A549 (cell line): ENCODE data around the gene B3GAT3. TPM values are rescaled to one million over a fixed set of nuclear protein-coding genes. Genes with fewer than 3 reads are reported as not detected.

Experiments used
- ATAC-seq, 2 experiments: fragments of 200-7000 bp in 1 of 2; fragments of >200 bp in 1 of 2; cut with Nextera tagmentation in 1 of 2; cut with Tn5 transposase in 1 of 2; 3 replicates each; pipeline versions ENCODE4 v1.8.0 to v1.9.1; 2018 to 2020; ENCODE audit warnings: mild to moderate bottlenecking in 1 of 2, moderate library complexity in 1 of 2
- CTCF ChIA-PET: fragments of 300-600 bp; sonication (Branson Sonifier 250); formaldehyde crosslinking; extraction: SDS; loops from one replicate; lab custom pipeline; 2021; ENCODE audit warnings: antibody characterized with exemption, inconsistent platforms; lab: Yijun Ruan, JAX
- POLR2A ChIA-PET: fragments of 350-600 bp; formaldehyde crosslinking; extraction: SDS; loops from one replicate; lab custom pipeline; 2021; ENCODE audit warnings: antibody characterized with exemption, inconsistent platforms; lab: Yijun Ruan, JAX
- DNase-seq, 2 experiments: peaks; one replicate each; pipeline versions ENCODE4 v3.0.0 to v3.0.0-alpha.2; 2011 to 2016; ENCODE audit warnings: low read depth in 1 of 2, low spot score in 1 of 2
- FAIRE-seq: peaks from 2 replicates; lab custom pipeline; 2011; peaks lifted over from hg19 to GRCh38; lab: Jason Lieb, UNC
- H3K27ac ChIP-seq, 2 experiments: fragments of >200 bp; sonication (Bioruptor Twin); formaldehyde crosslinking; 3 replicates each; pipeline ENCODE4 v1.5.1; 2016 to 2017
- H3K4me1 ChIP-seq: fragments of >200 bp; sonication (Bioruptor Twin); formaldehyde crosslinking; 3 replicates; pipeline ENCODE4 v1.6.1; 2016
- H3K4me2 ChIP-seq: fragments of >200 bp; sonication (Bioruptor Twin); formaldehyde crosslinking; 3 replicates; pipeline ENCODE4 v1.6.1; 2016
- H3K4me3 ChIP-seq: fragments of >200 bp; sonication (Bioruptor Twin); formaldehyde crosslinking; 3 replicates; pipeline ENCODE4 v1.5.1; 2016
- H3K9me3 ChIP-seq: fragments of >200 bp; sonication (Bioruptor Twin); formaldehyde crosslinking; 3 replicates; pipeline ENCODE4 v1.6.1; 2016
- BCL3 ChIP-seq: fragments of >200 bp; sonication (Bioruptor Twin); formaldehyde crosslinking; IDR thresholded peaks from 3 replicates; pipeline ENCODE4 v1.6.1; 2016
- CBX8 ChIP-seq: fragments of 200-600 bp; sonication (generic); IDR thresholded peaks from 2 replicates; pipeline ENCODE4 v1.6.1; 2016
- CHD2 ChIP-seq: fragments of 150-350 bp; IDR thresholded peaks from 2 replicates; pipeline ENCODE4 v1.6.1; 2014; ENCODE audit warnings: low read length; ENCODE audit not compliant: partially characterized antibody
- CHD4 ChIP-seq: fragments of 200-600 bp; sonication (generic); IDR thresholded peaks from 2 replicates; pipeline ENCODE4 v1.6.1; 2016; ENCODE audit warnings: antibody characterized with exemption, mild to moderate bottlenecking, borderline replicate concordance
- CTCF ChIP-seq: fragments of >200 bp; sonication (Bioruptor Twin); formaldehyde crosslinking; IDR thresholded peaks from 3 replicates; pipeline ENCODE4 v1.5.1; 2016
- E2F6 ChIP-seq: IDR thresholded peaks from 2 replicates; pipeline ENCODE4 v1.6.1; 2012; ENCODE audit warnings: low read depth, borderline replicate concordance
- EHMT2 ChIP-seq: fragments of 200-600 bp; sonication (generic); IDR thresholded peaks from 2 replicates; pipeline ENCODE4 v1.6.1; 2016; ENCODE audit warnings: antibody characterized with exemption, low read depth, mild to moderate bottlenecking, moderate library complexity
- EP300 ChIP-seq, 2 experiments: fragments of >200 bp; sonication (Bioruptor Twin); formaldehyde crosslinking; IDR thresholded peaks; 2 replicates in 1 of 2; 3 replicates in 1 of 2; pipeline ENCODE4 v1.6.1; 2016 to 2017
- FOSL2 ChIP-seq, 2 experiments: fragments of 450-650 bp in 1 of 2; fragments of >200 bp in 1 of 2; sonication (Bioruptor Twin) in 1 of 2; formaldehyde crosslinking; IDR thresholded peaks; 2 replicates each; pipeline versions ENCODE4 v1.5.0 to v1.6.1; 2016 to 2020; ENCODE audit warnings: mild to moderate bottlenecking in 1 of 2, moderate library complexity in 1 of 2
- GATA3 ChIP-seq: IDR thresholded peaks from 2 replicates; pipeline ENCODE4 v1.6.1; 2012; ENCODE audit warnings: borderline replicate concordance
- HDAC2 ChIP-seq: fragments of 200-600 bp; sonication (generic); IDR thresholded peaks from 2 replicates; pipeline ENCODE4 v1.6.1; 2016
- HOXA7 ChIP-seq: fragments of 250-450 bp; sonication (Bioruptor Pico); IDR thresholded peaks from 2 replicates; pipeline ENCODE4 v1.5.0; 2020; ENCODE audit warnings: mild to moderate bottlenecking, moderate library complexity
- JUNB ChIP-seq: fragments of >200 bp; sonication (Bioruptor Twin); formaldehyde crosslinking; IDR thresholded peaks from 2 replicates; pipeline ENCODE4 v1.6.1; 2016
- KDM1A ChIP-seq: fragments of 200-600 bp; sonication (generic); IDR thresholded peaks from 2 replicates; pipeline ENCODE4 v1.6.1; 2016; ENCODE audit warnings: low read depth, mild to moderate bottlenecking
- KDM5A ChIP-seq: fragments of 200-600 bp; sonication (generic); IDR thresholded peaks from 2 replicates; pipeline ENCODE4 v1.6.1; 2016; ENCODE audit warnings: antibody characterized with exemption, mild to moderate bottlenecking
- MAFK ChIP-seq: fragments of 450-650 bp; IDR thresholded peaks from 2 replicates; pipeline ENCODE4 v1.6.1; 2014; ENCODE audit not compliant: partially characterized antibody
- MAZ ChIP-seq: fragments of 150-350 bp; IDR thresholded peaks from 2 replicates; pipeline ENCODE4 v1.6.1; 2014; ENCODE audit warnings: antibody characterized with exemption, low read depth, low read length, borderline replicate concordance
- PHF8 ChIP-seq: fragments of 200-600 bp; sonication (generic); IDR thresholded peaks from 2 replicates; pipeline ENCODE4 v1.6.1; 2016; ENCODE audit warnings: low read depth, mild to moderate bottlenecking, antibody characterized with exemption, moderate library complexity, borderline replicate concordance
- POLR2A ChIP-seq: IDR thresholded peaks from 2 replicates; pipeline ENCODE4 v1.6.1; 2012; ENCODE audit warnings: mild to moderate bottlenecking, low read length
- POLR2AphosphoS2 ChIP-seq: conservative IDR thresholded peaks from 2 replicates; pipeline ENCODE4 v1.6.1; 2012; ENCODE audit warnings: low read length, improper control_type of control experiment, inconsistent platforms
- RARB ChIP-seq: fragments of 250-450 bp; sonication (Bioruptor Pico); IDR thresholded peaks from 2 replicates; pipeline ENCODE4 v1.8.0; 2021; ENCODE audit warnings: mild to moderate bottlenecking, moderate library complexity
- RCOR1 ChIP-seq: fragments of 150-350 bp; IDR thresholded peaks from 2 replicates; pipeline ENCODE4 v1.6.1; 2014; ENCODE audit warnings: antibody characterized with exemption, low read length, low read depth
- SMC3 ChIP-seq: fragments of >200 bp; sonication (Bioruptor Twin); formaldehyde crosslinking; IDR thresholded peaks from 3 replicates; pipeline ENCODE4 v1.6.1; 2018; ENCODE audit warnings: inconsistent platforms
- SREBF2 ChIP-seq: fragments of 450-650 bp; IDR thresholded peaks from 2 replicates; pipeline ENCODE4 v1.6.1; 2014; ENCODE audit warnings: mild to moderate bottlenecking, moderate library complexity
- TFCP2L1 ChIP-seq: fragments of 250-450 bp; sonication (Bioruptor Pico); IDR thresholded peaks from 2 replicates; pipeline ENCODE4 v1.5.0; 2021; ENCODE audit warnings: mild to moderate bottlenecking
- TP53 ChIP-seq: fragments of 250-450 bp; sonication (Bioruptor Pico); IDR thresholded peaks from 2 replicates; pipeline ENCODE4 v1.5.0; 2021; ENCODE audit warnings: mild to moderate bottlenecking, moderate library complexity
- USF2 ChIP-seq: fragments of 450-650 bp; IDR thresholded peaks from 2 replicates; pipeline ENCODE4 v1.6.1; 2014; ENCODE audit warnings: antibody characterized with exemption
- ZFP36 ChIP-seq: fragments of 450-650 bp; IDR thresholded peaks from 2 replicates; pipeline ENCODE4 v1.6.1; 2014; ENCODE audit warnings: borderline replicate concordance; ENCODE audit not compliant: partially characterized antibody
- ZNF302 ChIP-seq: fragments of 250-450 bp; sonication (Bioruptor Pico); IDR thresholded peaks from 2 replicates; pipeline ENCODE4 v1.9.0; 2021; ENCODE audit warnings: inconsistent platforms, mild to moderate bottlenecking, moderate library complexity
- WGBS: methylation state at CpG from one replicate; pipeline ENCODE4 v1.1.6; 2017; ENCODE audit errors: missing lambda C conversion rate; 5-methylcytosine and 5-hydroxymethylcytosine counted together
- polyA plus RNA-seq, 4 experiments: library from polyadenylated mRNA; depleted of rRNA in 3 of 4; stranded (reverse); fragments of >200 nt; fragmentation: RNase III in 1 of 4; extraction: RNeasy Plus Mini Kit Qiagen cat#74134 plus additional on column Dnase treatment in 1 of 4; gene quantifications; 2 replicates in 3 of 4; 3 replicates in 1 of 4; pipeline ENCODE4 v1.2.3, GENCODE V29; 2011 to 2017
- TF ChIP-seq, protein P1 (sequence below): fragments of 250-450 bp; sonication (Bioruptor Pico); IDR thresholded peaks from 2 replicates; pipeline ENCODE4 v1.5.0; 2021; ENCODE audit warnings: mild to moderate bottlenecking, moderate library complexity, borderline replicate concordance
- TF ChIP-seq, protein P2 (sequence below): IDR thresholded peaks from 2 replicates; pipeline ENCODE4 v1.6.1; 2012

B3GAT3 gene
- polyA plus RNA-seq, 2 of the 4 experiments (the other 2 are of a cell fraction), result 19.0 to 41.0 TPM

DNA sequence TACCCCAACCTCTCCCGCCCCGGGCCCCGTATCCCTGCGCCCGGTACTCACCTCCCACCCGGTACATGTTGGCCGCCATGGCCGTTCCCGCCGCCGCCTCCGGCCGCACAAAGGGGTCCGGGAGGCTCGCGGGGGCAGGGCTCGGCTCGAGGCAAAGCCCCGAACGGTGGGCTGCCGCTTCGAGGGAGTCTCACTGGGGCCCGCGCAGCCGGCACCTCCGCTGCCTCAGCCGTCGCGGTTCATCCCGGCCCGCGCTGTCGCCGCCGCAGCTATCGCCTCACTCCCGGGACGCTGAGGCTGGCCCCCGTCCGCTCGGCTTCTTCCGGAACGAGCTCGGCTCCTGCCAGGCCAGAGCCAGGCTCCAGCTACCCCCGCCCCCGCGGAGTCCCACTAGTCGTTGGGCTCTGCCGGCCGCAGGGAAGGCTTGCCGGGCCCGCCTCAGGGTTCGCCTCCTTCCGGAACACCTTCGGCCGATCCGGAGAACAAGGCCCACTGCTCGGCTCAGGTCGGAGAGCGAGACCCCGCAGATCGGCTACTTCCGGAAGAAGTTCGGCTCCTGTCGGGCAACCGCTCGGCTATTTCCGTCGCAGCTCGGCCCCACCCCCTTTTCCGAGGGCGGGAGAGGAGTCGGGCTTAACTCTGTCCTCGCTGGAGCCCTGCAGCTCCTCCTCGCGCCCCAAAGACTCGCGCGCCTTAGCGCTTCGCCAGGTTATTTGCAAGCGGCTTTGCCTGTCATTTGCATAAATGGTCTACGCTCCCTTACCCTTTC lies 20.2 kb downstream of the B3GAT3 start, which contains the start of gene MTA2:
TSS of gene MTA2 (minus strand) at position 494 of the 769 bp plus-strand sequence. CDS start at position 79, 415 bp downstream.
- CTCF ChIA-PET, result interaction anchor here (0.9 to 5.1 kb wide), 4 partner anchors 8 to 177 kb away, joined by 4 to 42 read pairs (median 10); partner anchors contain the start of genes EML3, ROM1 and TUT1
- Histone ChIP-seq H3K4me2 (peak within 1 kb of the TSS; percentile 97), H3K4me3 (peak within 1 kb of the TSS; percentile 92), H3K27ac (peak within 1 kb of the TSS; percentile 95 to 98), H3K4me1 (peaks cover 32% of the 10 kb centered on the region), H3K9me3 (no peaks in the 10 kb centered on the region)
- FAIRE-seq, result peak; percentile 84
- whole genome bisulfite sequencing, result 2% methylated on average over 30 of the region's 83 CpGs
- peak; percentile 86 to 92 for ATAC-seq
- peak; percentile 87 to 98 for DNase-seq
- POLR2A ChIA-PET, result interaction anchor here (0.6 to 3.5 kb wide), 10 partner anchors 8 to 240 kb away, joined by 3 to 75 read pairs (median 6); partner anchors contain the start of genes B3GAT3, C11orf98, CSKMT and EEF1G
- TF ChIP-seq ZFP36, result no peak
- TF ChIP-seq USF2, result no peak
- no peak for TF ChIP-seq SREBF2
- no peak for TF ChIP-seq HDAC2
- no peak for TF ChIP-seq ZNF302 (CRISPR knock-in tag)
- no peak for TF ChIP-seq MAZ
- no peak for TF ChIP-seq SMC3
- no peak for TF ChIP-seq CTCF
- no peak for TF ChIP-seq JUNB
- peak; percentile 56; the same call in 1 of the 3 replicates for TF ChIP-seq BCL3
- TF ChIP-seq RCOR1, result no peak
- TF ChIP-seq CBX8, result no peak
- TF ChIP-seq RARB (CRISPR knock-in tag), result no peak
- no peak for TF ChIP-seq CHD2
- TF ChIP-seq TFCP2L1, result no peak
- TF ChIP-seq EP300 (IDR thresholded peaks at IDR 0.05), result no peak
- TF ChIP-seq, protein P1, sequence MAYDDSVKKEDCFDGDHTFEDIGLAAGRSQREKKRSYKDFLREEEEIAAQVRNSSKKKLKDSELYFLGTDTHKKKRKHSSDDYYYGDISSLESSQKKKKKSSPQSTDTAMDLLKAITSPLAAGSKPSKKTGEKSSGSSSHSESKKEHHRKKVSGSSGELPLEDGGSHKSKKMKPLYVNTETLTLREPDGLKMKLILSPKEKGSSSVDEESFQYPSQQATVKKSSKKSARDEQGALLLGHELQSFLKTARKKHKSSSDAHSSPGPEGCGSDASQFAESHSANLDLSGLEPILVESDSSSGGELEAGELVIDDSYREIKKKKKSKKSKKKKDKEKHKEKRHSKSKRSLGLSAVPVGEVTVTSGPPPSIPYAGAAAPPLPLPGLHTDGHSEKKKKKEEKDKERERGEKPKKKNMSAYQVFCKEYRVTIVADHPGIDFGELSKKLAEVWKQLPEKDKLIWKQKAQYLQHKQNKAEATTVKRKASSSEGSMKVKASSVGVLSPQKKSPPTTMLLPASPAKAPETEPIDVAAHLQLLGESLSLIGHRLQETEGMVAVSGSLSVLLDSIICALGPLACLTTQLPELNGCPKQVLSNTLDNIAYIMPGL (CRISPR knock-in tag), result no peak; the same call in 1 of the 2 replicates
- TF ChIP-seq POLR2AphosphoS2, result no peak
- peak; percentile 22; the same call in 1 of the 2 replicates for TF ChIP-seq POLR2A
- no peak for TF ChIP-seq KDM1A
- TF ChIP-seq E2F6, result peak; percentile 65; the same call in 1 of the 2 replicates
- no peak for TF ChIP-seq CHD4
- no peak for TF ChIP-seq FOSL2 (IDR thresholded peaks at IDR 0.05)
- no peak for TF ChIP-seq FOSL2 (CRISPR knock-in tag; IDR thresholded peaks at IDR 0.05)
- TF ChIP-seq MAFK, result no peak
- no peak; the same call in 1 of the 2 replicates for TF ChIP-seq GATA3
- TF ChIP-seq TP53 (CRISPR knock-in tag), result no peak
- TF ChIP-seq, protein P2, sequence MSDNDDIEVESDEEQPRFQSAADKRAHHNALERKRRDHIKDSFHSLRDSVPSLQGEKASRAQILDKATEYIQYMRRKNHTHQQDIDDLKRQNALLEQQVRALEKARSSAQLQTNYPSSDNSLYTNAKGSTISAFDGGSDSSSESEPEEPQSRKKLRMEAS, result peak; percentile 63; the same call in 1 of the 2 replicates
- TF ChIP-seq HOXA7 (CRISPR knock-in tag), result no peak
- TF ChIP-seq KDM5A, result peak; percentile 49; the same call in 1 of the 2 replicates
- no peak for TF ChIP-seq EHMT2
- peak; percentile 73 for TF ChIP-seq PHF8
